IPS-20b (cell line): ENCODE measurements around the gene LRRC8C.

Source experiments
- H3K27ac ChIP-seq: one replicate; pipeline ENCODE4 v1.5.1; 2013; ENCODE audit warnings: low read length
- H3K27me3 ChIP-seq: 2 replicates; pipeline ENCODE4 v1.6.1; 2013; ENCODE audit warnings: mild to moderate bottlenecking, low read length, inconsistent platforms; ENCODE audit not compliant: insufficient read depth
- H3K36me3 ChIP-seq: 2 replicates; pipeline ENCODE4 v1.6.1; 2013; ENCODE audit warnings: low read depth, mild to moderate bottlenecking, inconsistent platforms, low read length, moderate library complexity; ENCODE audit not compliant: insufficient read depth
- H3K4me1 ChIP-seq: 2 replicates; pipeline ENCODE4 v1.6.1; 2013; ENCODE audit warnings: mild to moderate bottlenecking, control low read depth, inconsistent platforms, low read length, moderate library complexity; ENCODE audit not compliant: insufficient read depth
- H3K4me3 ChIP-seq: 2 replicates; pipeline ENCODE4 v1.5.1; 2013; ENCODE audit warnings: mild to moderate bottlenecking, low read length, inconsistent platforms
- H3K9ac ChIP-seq: 2 replicates; pipeline ENCODE4 v1.6.1; 2013; ENCODE audit warnings: low read depth, mild to moderate bottlenecking, inconsistent platforms, low read length, moderate library complexity
- H3K9me3 ChIP-seq: 2 replicates; pipeline ENCODE4 v1.6.1; 2013; ENCODE audit warnings: mild to moderate bottlenecking, low read depth, low read length, inconsistent platforms; ENCODE audit not compliant: insufficient read depth

The LRRC8C gene

GRCh38 chr1:89732206-89732605 is 99.3 kb downstream of the LRRC8C start:
- Histone ChIP-seq H3K27me3 (no peaks in the 10 kb centered on the region), H3K36me3 (no peaks in the 10 kb centered on the region), H3K4me3 (no peak overlapping the region), H3K9ac (no peak overlapping the region), H3K9me3 (no peaks in the 10 kb centered on the region), H3K4me1 (no peaks in the 10 kb centered on the region), H3K27ac (no peak overlapping the region)

- Histone ChIP-seq H3K9me3 (no peaks in the 10 kb centered on the region), H3K36me3 (no peaks in the 10 kb centered on the region), H3K27me3 (no peaks in the 10 kb centered on the region), H3K27ac (no peak overlapping the region), H3K4me1 (no peaks in the 10 kb centered on the region), H3K4me3 (no peak overlapping the region), H3K9ac (no peak overlapping the region)
Observed at GRCh38 chr1:89732643-89733222, 99.8 kb downstream of the LRRC8C start.

- Histone ChIP-seq H3K4me1 (no peaks in the 10 kb centered on the region), H3K4me3 (no peak overlapping the region), H3K36me3 (no peaks in the 10 kb centered on the region), H3K27me3 (no peaks in the 10 kb centered on the region), H3K9me3 (no peaks in the 10 kb centered on the region), H3K9ac (no peak overlapping the region), H3K27ac (no peak overlapping the region)
Observed at GRCh38 chr1:89733748-89734147, 100.8 kb downstream of the LRRC8C start.

- no peaks in the 10 kb centered on the region for H3K4me1 ChIP-seq
- no peaks in the 10 kb centered on the region for H3K9me3 ChIP-seq
- H3K27ac ChIP-seq, result no peak overlapping the region
- H3K9ac ChIP-seq, result no peak overlapping the region
- H3K36me3 ChIP-seq, result no peaks in the 10 kb centered on the region
- H3K27me3 ChIP-seq, result no peaks in the 10 kb centered on the region
- H3K4me3 ChIP-seq, result no peak overlapping the region
Observed at GRCh38 chr1:89734442-89734841, 101.5 kb downstream of the LRRC8C start.

- Histone ChIP-seq H3K4me3 (no peak overlapping the region), H3K27ac (no peak overlapping the region), H3K9ac (no peak overlapping the region), H3K27me3 (no peaks in the 10 kb centered on the region), H3K4me1 (no peaks in the 10 kb centered on the region), H3K9me3 (no peaks in the 10 kb centered on the region), H3K36me3 (no peaks in the 10 kb centered on the region)
Observed at GRCh38 chr1:89735479-89735878, 102.6 kb downstream of the LRRC8C start.

- Histone ChIP-seq H3K27me3 (no peaks in the 10 kb centered on the region), H3K9me3 (no peaks in the 10 kb centered on the region), H3K36me3 (no peaks in the 10 kb centered on the region), H3K4me3 (no peak overlapping the region), H3K9ac (no peak overlapping the region), H3K27ac (no peak overlapping the region), H3K4me1 (no peaks in the 10 kb centered on the region)
Observed at GRCh38 chr1:89736937-89737733, 104.2 kb downstream of the LRRC8C start.

- Histone ChIP-seq H3K36me3 (no peaks in the 10 kb centered on the region), H3K9ac (no peak overlapping the region), H3K4me3 (no peak overlapping the region), H3K27ac (no peak overlapping the region), H3K4me1 (no peaks in the 10 kb centered on the region), H3K9me3 (no peaks in the 10 kb centered on the region), H3K27me3 (no peaks in the 10 kb centered on the region)
Observed at GRCh38 chr1:89737985-89738510, 105.1 kb downstream of the LRRC8C start.

GRCh38 chr1:89739013-89739843 is 106.3 kb downstream of the LRRC8C start:
- no peaks in the 10 kb centered on the region for H3K9me3 ChIP-seq
- no peaks in the 10 kb centered on the region for H3K36me3 ChIP-seq
- no peak overlapping the region for H3K4me3 ChIP-seq
- H3K9ac ChIP-seq, result no peak overlapping the region
- no peak overlapping the region for H3K27ac ChIP-seq
- no peaks in the 10 kb centered on the region for H3K27me3 ChIP-seq
- no peaks in the 10 kb centered on the region for H3K4me1 ChIP-seq

- Histone ChIP-seq H3K4me1 (no peaks in the 10 kb centered on the region), H3K36me3 (no peaks in the 10 kb centered on the region), H3K27ac (no peak overlapping the region), H3K27me3 (no peaks in the 10 kb centered on the region), H3K9me3 (no peaks in the 10 kb centered on the region), H3K4me3 (no peak overlapping the region), H3K9ac (no peak overlapping the region)
Observed at GRCh38 chr1:89739844-89740216, 106.9 kb downstream of the LRRC8C start.

- Histone ChIP-seq H3K27me3 (no peaks in the 10 kb centered on the region), H3K36me3 (no peaks in the 10 kb centered on the region), H3K9ac (no peak overlapping the region), H3K4me3 (no peak overlapping the region), H3K9me3 (0 out of 2 replicates have a peak, but pooled peaks cover 2% of the 10 kb centered on the region), H3K27ac (no peak overlapping the region), H3K4me1 (no peaks in the 10 kb centered on the region)
Observed at GRCh38 chr1:89743788-89744187, 110.9 kb downstream of the LRRC8C start.

GRCh38 chr1:89746424-89747149 is 113.7 kb downstream of the LRRC8C start:
- Histone ChIP-seq H3K9me3 (0 out of 2 replicates have a peak, but pooled peaks cover 2% of the 10 kb centered on the region), H3K27ac (no peak overlapping the region), H3K9ac (no peak overlapping the region), H3K27me3 (no peaks in the 10 kb centered on the region), H3K4me1 (no peaks in the 10 kb centered on the region), H3K36me3 (no peaks in the 10 kb centered on the region), H3K4me3 (no peak overlapping the region)
